TTC549 (cell line): ENCODE measurements around the gene NMNAT1.
"Not testable (repeated sequence)": the region's sequence is repeated elsewhere in the genome, so short reads cannot be mapped to it uniquely, and the experiment has no call there.

Experiments used
- FAIRE-seq: peaks from 2 replicates; lab custom pipeline; 2012; peaks lifted over from hg19 to GRCh38; lab: Jason Lieb, UNC

Gene NMNAT1

DNA sequence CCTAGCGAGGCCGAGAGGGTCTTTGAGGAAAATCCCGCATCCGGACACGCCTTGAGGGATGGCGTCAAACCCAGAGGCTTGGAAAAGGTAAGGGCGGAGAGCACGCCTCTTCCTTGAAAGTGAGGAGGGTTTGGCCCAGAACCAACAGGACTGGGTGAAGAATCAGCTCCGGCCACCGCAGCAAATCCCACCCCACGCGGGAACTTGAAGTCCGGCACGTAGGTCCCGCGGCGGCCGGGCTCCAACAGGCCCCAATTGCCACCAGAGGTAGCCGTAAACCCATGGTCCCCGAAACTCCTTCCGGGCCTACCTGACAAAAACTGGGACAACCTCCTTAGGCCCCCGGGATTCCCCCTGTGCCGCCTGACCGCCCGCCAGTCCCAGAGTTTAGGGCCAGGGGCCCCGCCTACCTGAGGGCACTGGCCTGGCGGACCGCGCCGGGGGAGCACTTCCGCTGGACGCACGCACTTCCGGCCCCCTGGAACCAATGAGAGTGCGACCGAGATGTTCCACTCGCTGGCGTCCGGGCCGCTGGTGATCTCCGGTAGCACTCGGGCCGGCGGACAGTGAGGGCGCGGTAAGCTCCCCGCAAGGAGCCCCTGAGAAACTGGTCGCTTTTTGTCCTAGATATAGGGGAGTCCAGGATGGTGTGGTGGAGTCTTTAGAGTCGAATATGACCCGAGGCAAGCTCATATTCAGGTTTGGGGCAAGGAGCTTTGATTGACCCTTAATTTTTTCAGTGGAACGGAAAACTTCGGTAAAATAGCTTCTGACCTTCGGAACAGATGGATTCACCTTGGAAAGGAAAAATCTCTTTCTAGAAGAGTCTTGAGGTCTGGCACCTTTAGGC is at the start of gene NMNAT1, which contains the start of gene LZIC:
TSS of gene NMNAT1 (plus strand) at position 537 of the 850 bp plus-strand sequence. CDS start 28,599 bp downstream, outside the sequence.
TSS of gene LZIC (minus strand) at position 453 of the 850 bp plus-strand sequence. CDS start 6,772 bp downstream, outside the sequence.
- FAIRE-seq = no peak

DNA sequence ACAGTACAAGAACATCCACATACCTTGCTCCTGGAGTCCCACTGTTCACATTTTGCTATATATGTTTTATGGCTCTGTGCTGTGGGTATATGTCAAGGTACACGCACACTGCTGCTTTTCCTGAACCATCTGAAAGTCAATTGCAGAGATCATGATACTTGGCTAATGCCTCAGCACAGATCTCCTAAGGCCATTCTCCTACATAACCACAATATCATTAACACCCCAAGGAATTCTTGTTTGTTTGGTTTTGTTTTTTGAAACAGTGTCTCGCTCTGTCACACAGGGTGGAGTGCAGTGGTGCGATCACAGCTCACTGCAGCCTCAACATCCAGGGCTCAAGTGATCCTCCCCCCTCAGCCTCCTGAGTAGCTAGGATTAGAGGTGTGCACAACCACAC is 49.2 kb upstream of the NMNAT1 start:
- FAIRE-seq = no peak

DNA sequence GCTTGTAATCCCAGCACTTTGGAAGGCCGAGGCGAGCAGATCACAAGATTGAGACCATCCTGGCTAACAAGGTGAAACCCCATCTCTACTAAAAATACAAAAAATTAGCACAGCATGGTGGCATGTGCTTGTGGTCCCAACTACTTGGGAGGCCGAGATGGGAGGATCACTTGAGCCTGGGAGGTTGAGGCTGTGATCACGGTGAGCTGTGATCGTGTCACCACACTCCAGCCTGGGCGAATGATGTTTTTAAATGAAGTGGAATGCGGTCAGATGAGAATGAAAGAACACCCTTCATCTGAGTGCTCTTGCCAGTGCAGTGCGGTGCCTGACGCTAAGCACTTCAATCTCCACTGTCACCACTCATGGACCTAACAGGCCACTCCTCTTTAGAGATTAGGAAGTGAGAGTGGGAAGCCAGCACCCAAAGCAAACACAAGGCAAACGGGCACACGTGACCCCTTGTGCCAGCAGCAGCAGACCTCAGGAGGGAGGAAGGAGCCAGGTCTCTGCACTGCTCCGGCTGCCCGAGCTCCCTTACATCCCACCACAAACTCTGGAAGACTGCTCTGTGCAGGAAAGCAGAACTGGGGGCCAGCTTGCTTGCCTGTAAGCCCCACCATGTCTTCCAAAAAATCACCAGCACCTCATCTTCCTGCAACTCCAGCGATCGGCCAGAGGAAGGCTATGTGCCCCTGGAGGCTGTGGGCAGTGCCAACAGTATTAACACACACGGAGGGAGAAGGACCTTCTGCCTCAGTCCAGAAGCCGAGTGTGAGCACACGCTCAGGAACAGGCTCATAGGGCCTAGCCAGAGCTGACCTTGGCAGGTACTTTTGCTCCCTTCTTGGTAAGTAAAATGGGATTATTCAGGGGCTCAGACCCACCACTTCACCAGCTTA is 42.9 kb upstream of the NMNAT1 start:
- FAIRE-seq = no peak

DNA sequence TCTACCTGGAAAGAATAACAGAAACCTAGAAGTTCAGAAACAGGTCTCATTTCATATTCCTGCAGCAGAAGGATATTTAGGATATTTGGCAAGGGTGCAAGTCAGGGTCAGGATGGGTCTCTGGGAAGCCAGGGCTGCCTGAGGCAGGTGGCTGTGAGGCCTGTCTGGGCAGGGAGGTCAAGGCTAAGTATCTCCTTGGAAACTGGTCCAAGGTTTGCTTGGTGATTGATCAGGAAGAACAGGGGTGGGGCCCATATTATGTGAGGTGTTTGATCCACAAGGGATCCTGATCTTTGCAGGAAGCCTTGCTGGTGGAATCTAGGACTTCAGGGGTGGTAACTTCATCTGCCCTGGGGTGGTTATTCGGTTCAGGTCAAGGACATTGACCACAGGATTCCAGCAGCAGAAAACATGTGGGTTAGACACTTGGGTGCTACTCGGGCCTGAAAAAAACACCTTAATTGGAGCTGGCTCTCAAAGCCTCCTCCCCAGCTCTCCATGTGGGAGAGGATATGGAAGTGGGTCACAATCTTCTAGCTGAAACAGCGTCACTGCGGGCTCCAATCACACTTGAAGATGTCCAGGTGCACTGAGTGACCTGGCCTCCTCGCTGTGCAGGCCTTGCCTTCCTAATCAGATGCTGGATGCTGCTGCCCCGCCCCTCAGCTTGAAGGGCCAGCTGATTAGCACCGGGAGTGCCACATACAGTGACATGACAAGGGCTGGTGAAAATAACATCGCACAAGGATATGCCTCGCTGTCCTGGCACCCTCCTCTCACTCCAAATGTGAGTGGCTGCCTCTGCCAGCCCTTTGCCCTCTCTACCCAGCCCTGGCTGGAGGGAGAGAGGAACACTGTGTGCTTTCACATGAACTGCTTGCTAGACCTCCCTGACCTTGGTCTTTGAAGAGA is 41.9 kb upstream of the NMNAT1 start:
- FAIRE-seq = no peak

DNA sequence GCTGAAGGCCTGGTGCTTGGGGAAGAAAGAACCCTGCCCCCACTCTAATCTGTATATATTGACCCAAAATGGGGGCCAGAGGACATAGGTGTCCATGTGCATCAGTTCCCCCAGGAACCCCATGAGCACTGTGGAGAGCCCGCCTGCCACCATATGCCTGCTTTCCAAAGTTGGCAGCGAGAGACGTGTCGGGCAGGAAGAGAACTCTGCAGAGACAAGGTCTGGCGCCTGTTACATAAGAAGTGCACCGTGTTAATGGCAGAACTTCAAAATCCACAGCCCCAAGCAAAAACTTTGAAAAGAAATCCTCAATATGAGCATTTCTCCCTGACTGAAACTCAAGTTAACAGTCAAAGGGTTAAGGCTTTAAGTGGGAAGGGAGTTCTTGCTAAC is 41.2 kb upstream of the NMNAT1 start:
- no peak for FAIRE-seq

DNA sequence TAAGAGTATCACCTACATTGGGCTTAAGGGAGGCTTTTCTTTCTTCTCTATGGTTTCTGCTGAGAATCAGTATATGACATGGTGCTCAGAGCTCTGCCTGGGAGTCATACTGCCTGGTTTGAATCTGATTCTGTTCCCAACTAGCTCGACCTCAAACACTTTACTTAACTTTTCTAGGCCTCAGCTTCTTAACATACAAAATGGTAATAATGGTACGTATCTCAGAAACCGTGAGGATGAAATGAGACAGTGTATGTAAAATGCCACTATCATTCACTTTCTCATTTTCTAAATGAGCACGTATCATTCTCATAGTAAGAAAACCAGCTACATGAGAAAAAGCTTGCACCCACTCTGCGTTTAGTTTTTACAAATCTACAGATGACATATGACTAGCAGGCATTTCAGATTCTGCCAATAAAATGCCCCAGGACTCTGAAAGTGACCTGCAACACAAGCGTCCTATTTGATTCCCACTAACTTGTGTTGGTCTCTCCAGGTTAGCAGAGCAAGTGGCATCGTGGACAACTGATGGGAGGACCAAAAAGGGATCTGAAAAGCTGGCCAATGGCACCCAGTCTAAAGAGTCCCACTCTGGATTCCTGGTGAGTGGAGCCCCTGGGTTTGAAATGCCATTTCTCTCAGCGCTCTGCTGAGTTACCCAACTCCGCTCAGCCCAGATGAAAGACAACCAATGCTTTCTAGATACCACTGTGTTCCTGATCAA is 39.3 kb upstream of the NMNAT1 start:
- no peak for FAIRE-seq

DNA sequence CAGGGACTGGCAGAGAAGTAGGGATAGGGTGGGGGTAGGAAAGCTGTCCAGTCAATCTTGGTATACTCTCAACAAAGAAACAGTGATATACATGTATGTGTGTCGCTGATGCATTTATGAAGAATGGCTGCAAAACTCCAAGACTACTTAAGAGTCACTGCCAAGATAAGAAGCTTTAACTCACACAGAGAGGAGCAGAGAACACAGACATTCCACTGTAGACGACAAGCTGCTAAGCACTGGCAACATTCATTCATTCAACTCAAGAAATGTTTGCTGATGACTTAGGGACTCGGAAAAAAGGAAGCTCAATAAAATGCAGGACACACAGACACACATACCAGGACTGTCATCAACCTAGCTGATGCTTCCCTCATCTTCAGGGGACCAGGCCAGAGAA is 38.7 kb upstream of the NMNAT1 start:
- no peak for FAIRE-seq

DNA sequence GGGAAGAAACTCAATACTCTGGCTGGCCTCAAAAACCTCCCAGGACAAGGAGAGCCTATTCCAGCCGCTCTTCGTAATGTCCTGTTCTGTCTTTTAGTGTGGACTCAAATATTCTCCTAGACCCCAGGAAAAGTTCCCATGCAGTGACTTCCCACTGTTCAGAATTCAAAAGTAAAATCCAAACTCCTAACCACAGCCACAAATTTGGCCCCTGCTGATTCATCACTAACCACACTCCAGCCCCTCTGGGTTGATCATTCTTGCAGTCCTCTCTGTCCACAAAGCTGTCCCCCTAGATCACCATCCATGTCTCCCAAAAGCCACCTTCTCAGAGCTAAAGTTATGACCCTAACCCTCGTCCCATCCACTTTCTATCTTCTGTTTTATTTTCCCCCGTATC is 38.3 kb upstream of the NMNAT1 start:
- FAIRE-seq = no peak

DNA sequence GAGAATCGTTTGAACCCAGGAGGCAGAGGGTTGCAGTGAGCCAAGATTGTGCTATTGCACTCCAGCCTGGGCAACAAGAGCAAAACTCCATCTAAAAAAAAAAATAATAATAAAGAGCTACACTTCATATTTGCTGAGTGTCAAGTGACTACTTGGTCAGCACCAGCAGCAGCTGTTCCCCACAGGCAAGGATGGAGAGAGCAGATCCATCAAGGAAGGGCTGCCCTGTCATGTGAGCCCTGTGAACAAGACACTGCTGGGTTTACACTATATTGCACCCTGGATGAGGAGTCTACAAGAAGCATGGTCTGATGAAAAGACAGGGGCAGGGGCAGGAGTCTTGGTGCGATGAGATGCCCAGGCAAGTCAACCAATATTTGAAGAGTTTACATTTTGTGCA is 36.8 kb upstream of the NMNAT1 start:
- no peak for FAIRE-seq

DNA sequence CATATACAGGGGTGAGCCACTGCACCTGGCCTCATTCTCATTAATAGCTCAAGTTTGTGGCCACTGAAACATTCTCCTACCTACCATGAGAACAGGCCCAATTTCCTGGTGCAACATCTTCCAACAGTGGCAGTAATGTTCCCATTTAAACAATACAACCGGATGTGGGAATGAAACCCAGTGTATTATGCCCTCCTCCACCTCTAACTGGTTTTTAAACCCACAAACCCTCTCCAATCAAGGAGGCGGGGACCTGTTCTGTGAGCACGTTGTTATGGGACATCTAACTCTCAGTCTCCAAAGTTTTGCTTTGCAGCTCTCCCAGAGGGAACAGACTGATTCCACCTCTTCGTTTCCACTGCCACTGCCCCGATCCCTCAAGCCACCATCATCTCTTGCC is 35.8 kb upstream of the NMNAT1 start:
- no peak for FAIRE-seq

DNA sequence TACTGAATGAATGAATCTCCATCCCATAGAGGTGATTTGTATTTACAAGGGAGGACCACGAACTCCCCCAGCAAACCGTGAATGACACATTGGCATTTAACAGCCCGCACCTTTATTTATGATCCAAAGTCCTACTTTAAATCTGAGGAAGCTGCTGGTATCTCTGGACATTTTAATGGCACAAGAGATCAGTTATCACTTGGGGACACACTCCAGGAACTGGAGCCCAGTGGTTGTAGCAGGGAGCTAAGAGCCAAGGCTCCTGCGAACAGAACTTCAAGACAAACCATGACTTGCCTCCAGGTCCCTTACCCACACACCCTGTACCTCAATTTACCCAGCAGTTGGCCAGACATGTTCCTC is 34.4 kb upstream of the NMNAT1 start:
- no peak for FAIRE-seq

DNA sequence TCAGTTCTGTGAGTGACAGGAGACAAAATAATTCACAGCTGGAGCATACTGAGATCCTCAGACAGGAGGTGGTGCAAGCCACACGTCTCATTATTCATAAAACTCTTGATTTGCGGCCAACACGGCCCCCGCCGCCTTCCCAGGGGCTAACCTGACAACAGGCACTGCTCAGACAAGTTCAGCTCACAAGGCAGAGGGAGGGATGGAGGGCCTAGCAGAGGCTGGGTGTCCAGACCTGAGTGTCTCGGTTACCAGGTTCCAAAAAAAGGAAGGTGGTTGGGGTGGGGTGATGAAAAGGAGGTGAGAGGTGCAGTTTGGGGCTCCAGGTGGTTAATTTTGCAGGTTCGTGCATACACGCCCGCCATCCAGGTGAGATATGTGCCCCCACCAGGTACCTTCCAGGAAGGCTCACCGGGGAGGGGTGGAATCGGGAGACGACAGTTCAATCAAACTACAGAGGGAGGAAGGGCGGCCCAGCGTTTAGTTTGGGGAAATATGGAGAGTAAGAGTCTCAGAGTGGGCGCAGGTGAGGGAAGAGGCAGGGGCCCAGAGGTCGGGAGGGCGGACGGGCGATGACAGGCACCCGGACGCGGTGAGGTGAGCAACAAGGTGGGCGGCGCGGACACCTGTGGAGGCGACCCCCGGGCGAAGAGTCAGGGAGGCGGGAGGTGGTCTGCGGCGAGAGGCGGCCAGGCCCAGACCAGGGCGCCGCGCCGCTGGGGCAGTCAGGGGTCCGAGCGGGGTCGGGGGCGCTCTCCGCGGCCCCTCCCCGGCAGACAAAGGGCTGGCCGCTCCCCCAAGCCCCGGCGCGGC is 33.8 kb upstream of the NMNAT1 start:
- no peak for FAIRE-seq

DNA sequence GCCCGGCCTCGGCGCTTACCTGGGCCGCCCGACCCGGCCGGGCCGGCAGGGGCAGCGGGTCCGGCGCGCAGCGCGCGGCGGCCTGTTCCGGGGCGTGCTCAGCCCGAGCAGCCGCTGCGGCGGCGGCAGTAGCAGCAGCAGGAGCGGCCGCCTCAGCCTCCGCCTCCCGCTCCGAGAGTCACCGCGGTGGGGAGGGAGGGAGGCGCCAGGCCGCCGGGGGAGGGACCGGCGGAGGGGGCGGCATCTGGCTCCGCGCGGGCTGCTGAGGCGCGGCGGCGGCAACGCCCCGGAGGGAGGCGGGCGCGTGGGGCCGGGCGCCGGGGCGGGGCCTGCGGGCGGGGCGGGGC is 33.2 kb upstream of the NMNAT1 start, which contains the start of gene CTNNBIP1:
TSS of gene CTNNBIP1 (minus strand) at position 194 of the 347 bp plus-strand sequence. CDS start 38,205 bp downstream, outside the sequence.
- no peak for FAIRE-seq

DNA sequence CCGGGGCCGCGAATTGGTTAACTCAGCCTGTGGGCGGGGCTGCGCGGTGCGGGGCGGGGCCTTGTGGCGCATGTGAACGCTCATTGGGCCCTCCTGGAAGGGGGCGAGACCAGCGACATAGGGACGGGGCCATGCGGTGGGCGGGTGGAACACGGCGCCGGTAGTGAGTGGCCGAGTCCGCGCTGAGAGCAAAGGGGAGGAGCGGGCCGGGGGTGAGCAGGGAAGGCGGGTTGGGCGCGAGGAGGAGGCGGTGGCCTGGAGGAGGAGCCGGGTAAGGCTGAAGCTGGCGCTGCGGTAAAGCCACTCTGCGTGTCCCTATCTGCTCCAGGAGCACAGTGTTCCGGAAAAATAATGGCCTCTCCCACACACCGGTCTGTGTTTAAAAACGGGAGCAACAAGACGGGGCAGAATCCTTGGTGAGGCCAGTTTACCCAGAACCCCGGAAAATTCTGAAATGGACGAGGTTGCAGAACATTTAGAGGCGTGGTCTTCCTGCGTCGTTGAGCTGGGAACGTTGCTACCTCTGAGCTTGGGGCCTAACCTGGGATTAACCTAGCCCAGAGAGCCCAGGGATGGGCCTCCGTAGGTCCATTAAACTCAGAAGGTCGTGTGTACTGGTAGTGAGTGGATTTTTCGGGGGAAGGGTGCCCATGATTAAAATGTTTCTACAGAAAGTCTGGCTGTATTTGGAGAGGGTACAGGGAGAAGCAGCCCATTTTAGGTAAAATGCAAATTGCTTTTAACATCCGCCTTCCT is 32.7 kb upstream of the NMNAT1 start:
- peak; percentile 73 for FAIRE-seq

DNA sequence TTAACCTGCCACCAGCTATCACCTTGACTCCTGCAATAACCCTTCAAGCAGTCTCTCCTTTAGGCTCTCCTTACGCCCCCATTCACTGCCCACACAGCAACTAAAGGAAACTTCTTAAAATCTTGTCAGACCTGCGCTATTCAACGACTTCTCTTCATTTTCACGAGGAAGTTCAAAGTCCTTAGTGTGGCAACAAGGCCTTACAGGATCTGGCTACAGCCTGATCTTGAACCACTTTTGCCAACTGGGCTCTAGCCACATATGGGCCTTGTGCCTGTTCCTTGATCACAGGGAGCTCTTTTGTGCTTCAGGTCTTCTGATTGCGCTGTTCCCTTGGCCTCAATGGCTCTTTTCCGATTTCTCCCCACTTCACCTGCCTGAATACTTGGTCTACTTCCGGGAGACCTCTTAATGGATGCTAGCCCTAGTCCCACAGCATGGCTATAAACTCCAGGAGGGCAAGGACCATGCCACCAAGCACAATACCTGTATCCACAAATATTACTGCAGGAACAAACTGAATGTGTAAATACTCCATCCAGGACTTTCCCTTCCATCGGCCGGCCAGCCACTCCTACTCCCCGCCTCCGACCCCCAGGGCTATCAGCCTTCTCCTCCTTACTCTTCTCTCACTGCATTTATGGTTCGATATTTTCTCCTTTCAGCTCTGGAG is 30.9 kb upstream of the NMNAT1 start:
- FAIRE-seq = no peak

DNA sequence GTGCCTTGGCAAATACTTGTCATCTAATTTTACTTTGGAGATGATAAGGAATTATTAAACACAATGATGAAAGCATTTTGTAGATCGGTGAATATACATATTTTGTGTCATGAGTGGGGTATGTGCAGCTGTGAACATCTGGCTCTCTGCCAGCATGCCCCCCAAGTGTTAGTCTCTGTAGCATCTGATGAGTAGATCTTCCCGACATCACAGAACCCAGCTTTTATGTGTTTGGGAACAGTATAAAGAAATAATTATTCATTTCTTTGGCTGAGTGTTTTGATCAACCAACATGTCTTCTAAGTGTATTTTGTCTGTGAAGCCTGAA is 28.7 kb upstream of the NMNAT1 start:
- FAIRE-seq = no peak

DNA sequence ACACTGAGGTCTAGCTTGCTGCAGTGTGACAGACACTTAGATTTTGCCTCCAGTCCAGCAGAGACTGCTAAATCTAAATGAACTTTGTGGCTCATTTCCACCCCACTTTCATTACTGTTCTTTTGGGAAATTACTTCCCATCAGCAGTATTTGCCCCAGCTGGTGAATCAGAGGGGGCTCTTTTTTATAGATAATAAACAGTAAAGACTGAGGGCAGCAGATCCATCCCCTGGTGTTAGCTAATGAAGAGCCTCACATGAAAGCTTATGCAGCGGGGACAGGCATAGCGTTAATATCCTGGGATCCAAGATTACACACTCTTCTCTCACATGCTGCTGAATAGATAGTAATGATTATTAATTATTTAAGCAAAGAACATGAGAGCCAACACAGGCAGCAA is 26.8 kb upstream of the NMNAT1 start:
- no peak for FAIRE-seq

DNA sequence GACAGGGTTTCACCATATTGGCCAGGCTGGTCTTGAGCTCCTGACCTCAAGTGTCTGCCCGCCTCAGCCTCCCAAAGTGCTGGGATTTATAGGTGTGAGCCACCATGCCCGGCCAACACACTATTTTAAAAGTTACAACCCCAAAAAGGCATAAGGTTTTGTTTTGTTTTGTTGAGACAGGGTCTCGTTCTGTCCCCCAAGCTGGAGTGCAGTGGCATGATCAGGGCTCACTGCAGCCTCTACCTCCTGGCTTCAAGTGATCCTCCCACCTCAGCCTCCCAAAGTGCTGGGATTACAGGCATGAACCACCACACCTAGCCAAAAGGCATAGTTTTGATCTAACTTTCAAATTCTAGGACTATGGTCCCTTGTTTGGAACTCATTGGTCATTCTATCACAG is 25.8 kb upstream of the NMNAT1 start:
- not testable (repeated sequence) for FAIRE-seq

DNA sequence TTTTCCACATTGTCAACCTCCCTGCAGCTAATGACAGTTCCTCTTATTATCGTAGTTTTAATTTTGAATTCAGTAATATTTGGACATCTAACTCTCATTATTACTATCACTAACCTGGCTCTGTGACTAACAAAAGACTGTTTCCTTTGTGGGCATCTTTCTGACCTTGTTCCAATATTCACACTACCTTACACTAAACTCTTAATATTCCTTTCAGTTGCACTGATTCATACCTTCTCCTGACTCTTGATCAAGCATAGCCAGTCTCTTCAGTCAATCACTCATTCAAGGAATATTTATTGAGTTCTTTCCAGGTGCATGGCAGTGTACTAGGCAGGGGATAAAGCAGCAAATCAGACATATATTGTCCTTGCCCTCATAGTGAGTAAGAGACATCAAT is 25.4 kb upstream of the NMNAT1 start:
- FAIRE-seq = no peak
